OCI-LY3 (cell line): ENCODE data around the gene MUCL3.

ENCODE experiments used
- H2AFZ ChIP-seq: fragments of 200-600, 300-600 bp; shearing (Covaris generic); 2 replicates; pipeline ENCODE4 v1.6.0; 2014; ENCODE audit warnings: antibody characterized with exemption, low read depth, low read length
- H3K27ac ChIP-seq: fragments of 200-600, 300-600 bp; sonication (generic); 2 replicates; pipeline ENCODE4 v1.5.1; 2014; ENCODE audit warnings: mild to moderate bottlenecking, low read length, moderate library complexity, mixed read lengths
- H3K27me3 ChIP-seq: fragments of 200-600, 300-600 bp; sonication (generic); 2 replicates; pipeline ENCODE4 v1.6.1; 2014; ENCODE audit warnings: low read depth, low read length, mixed read lengths
- H3K36me3 ChIP-seq: fragments of 200-600, 300-600 bp; sonication (generic); replicated peaks from 2 replicates; pipeline ENCODE3; 2014; ENCODE audit warnings: low read depth, low read length, mixed read lengths
- H3K4me1 ChIP-seq: fragments of 300-600, 200-600 bp; sonication (generic); 2 replicates; pipeline ENCODE4 v1.6.1; 2014; ENCODE audit warnings: low read length, mixed read lengths
- H3K4me2 ChIP-seq: fragments of 200-600, 300-600 bp; sonication (generic); 2 replicates; pipeline ENCODE4 v1.6.1; 2014; ENCODE audit warnings: low read length, mixed read lengths
- H3K4me3 ChIP-seq: fragments of 300-600, 200-600 bp; sonication (generic); 2 replicates; pipeline ENCODE4 v1.5.1; 2014; ENCODE audit warnings: antibody characterized with exemption, mild to moderate bottlenecking, low read length, moderate library complexity
- H3K79me2 ChIP-seq: fragments of 300-600, 200-600 bp; shearing (Covaris generic); 2 replicates; pipeline ENCODE4 v1.6.1; 2014; ENCODE audit warnings: mild to moderate bottlenecking, low read length, mixed read lengths
- H3K9ac ChIP-seq: fragments of 300-600, 200-600 bp; shearing (Covaris generic); 2 replicates; pipeline ENCODE4 v1.6.0; 2014; ENCODE audit warnings: mild to moderate bottlenecking, low read length, moderate library complexity
- H3K9me3 ChIP-seq: fragments of 200-600, 300-600 bp; shearing (Covaris generic); 2 replicates; pipeline ENCODE4 v1.6.1; 2014; ENCODE audit warnings: low read length, mixed read lengths; ENCODE audit not compliant: insufficient read depth
- H4K20me1 ChIP-seq: fragments of 200-600, 300-600 bp; sonication (generic); 2 replicates; pipeline ENCODE4 v1.6.1; 2016; ENCODE audit warnings: low read length, mixed read lengths; ENCODE audit not compliant: insufficient read depth
- CTCF ChIP-seq: fragments of 200-600, 300-600 bp; sonication (generic); IDR thresholded peaks from 2 replicates; pipeline ENCODE4 v1.5.1; 2014; ENCODE audit warnings: antibody characterized with exemption, low read length, low read depth
- EZH2phosphoT487 ChIP-seq: fragments of 200-600 bp; shearing (Covaris generic); IDR thresholded peaks from 2 replicates; pipeline ENCODE4 v1.6.1; 2018; ENCODE audit warnings: antibody characterized with exemption, mixed run types, low read depth

The MUCL3 gene

GRCh38 chr6:30962716-30963115 is 21.9 kb downstream of the MUCL3 start:
- no peaks in the 10 kb centered on the region for H3K9me3 ChIP-seq
- no peak overlapping the region for H2AFZ ChIP-seq
- H3K4me2 ChIP-seq: no peak overlapping the region
- H3K27ac ChIP-seq: no peak overlapping the region
- TF ChIP-seq EZH2phosphoT487 (no peak), CTCF (no peak)
- H3K4me1 ChIP-seq: no peaks in the 10 kb centered on the region
- no peaks in the 10 kb centered on the region for H3K36me3 ChIP-seq
- no peaks in the 10 kb centered on the region for H4K20me1 ChIP-seq
- no peaks in the 10 kb centered on the region for H3K79me2 ChIP-seq
- no peak overlapping the region for H3K9ac ChIP-seq
- H3K4me3 ChIP-seq: no peak overlapping the region
- H3K27me3 ChIP-seq: peaks cover 11% of the 10 kb centered on the region

- H3K4me2 ChIP-seq: no peak overlapping the region
Measured at GRCh38 chr6:30963641-30964040, 22.9 kb downstream of the MUCL3 start.

GRCh38 chr6:30964075-30964474 is 23.3 kb downstream of the MUCL3 start:
- Histone ChIP-seq H3K36me3 (no peaks in the 10 kb centered on the region), H3K27ac (no peak overlapping the region), H3K4me3 (no peak overlapping the region), H4K20me1 (no peaks in the 10 kb centered on the region), H2AFZ (no peak overlapping the region), H3K4me1 (peaks cover 3% of the 10 kb centered on the region), H3K79me2 (no peaks in the 10 kb centered on the region), H3K4me2 (no peak overlapping the region), H3K27me3 (peaks cover 8% of the 10 kb centered on the region), H3K9me3 (no peaks in the 10 kb centered on the region), H3K9ac (no peak overlapping the region)
- no peak for TF ChIP-seq EZH2phosphoT487
- TF ChIP-seq CTCF: no peak

More at GRCh38 chr6:30963641-30964040, 22.9 kb downstream of the MUCL3 start:
- Histone ChIP-seq H3K36me3 (no peaks in the 10 kb centered on the region), H3K27me3 (peaks cover 8% of the 10 kb centered on the region), H3K4me1 (no peaks in the 10 kb centered on the region; the same call in 1 of the 2 replicates), H2AFZ (no peak overlapping the region), H3K79me2 (no peaks in the 10 kb centered on the region), H3K27ac (no peak overlapping the region), H4K20me1 (no peaks in the 10 kb centered on the region), H3K9me3 (no peaks in the 10 kb centered on the region), H3K9ac (no peak overlapping the region), H3K4me3 (no peak overlapping the region)
- no peak for TF ChIP-seq EZH2phosphoT487
- no peak for TF ChIP-seq CTCF

GRCh38 chr6:30965140-30965601 is 24.4 kb downstream of the MUCL3 start:
- Histone ChIP-seq H3K4me2 (no peak overlapping the region), H3K27ac (no peak overlapping the region), H3K9ac (no peak overlapping the region), H3K9me3 (no peaks in the 10 kb centered on the region), H3K36me3 (no peaks in the 10 kb centered on the region), H3K4me1 (peaks cover 9% of the 10 kb centered on the region), H3K4me3 (no peak overlapping the region), H3K27me3 (peaks cover 8% of the 10 kb centered on the region), H4K20me1 (no peaks in the 10 kb centered on the region), H2AFZ (no peak overlapping the region), H3K79me2 (no peaks in the 10 kb centered on the region)
- TF ChIP-seq CTCF (no peak), EZH2phosphoT487 (no peak)
